GM12873 (cell line): ENCODE data around the gene DOHH.

Experiments
- CTCF ChIP-seq: IDR thresholded peaks from 2 replicates; pipeline ENCODE4 v1.5.1; 2012; ENCODE audit warnings: low read depth, mild to moderate bottlenecking, moderate library complexity, low read length, control low read depth; ENCODE audit not compliant: insufficient read depth; ENCODE audit errors: missing control alignments

Gene DOHH

GRCh38 chr19:3544742-3545668 is 44.5 kb upstream of the DOHH start:
- peak; percentile 98 for TF ChIP-seq CTCF

- no peak for TF ChIP-seq CTCF
Measured at GRCh38 chr19:3544058-3544376, 43.5 kb upstream of the DOHH start.

- TF ChIP-seq CTCF = no peak
Measured at GRCh38 chr19:3543150-3544057, 42.9 kb upstream of the DOHH start.

GRCh38 chr19:3539756-3540118 is 39.3 kb upstream of the DOHH start:
- no peak for TF ChIP-seq CTCF

GRCh38 chr19:3538965-3539755 is 38.7 kb upstream of the DOHH start, which contains the start of gene TEKTIP1:
Gene TEKTIP1, plus strand, starts transcription at chr19:3539174. Its CDS starts 4 bp downstream, at chr19:3539178.
- TF ChIP-seq CTCF = no peak

GRCh38 chr19:3538258-3538929 is 37.9 kb upstream of the DOHH start:
- no peak for TF ChIP-seq CTCF
